Measurements from ENCODE around the gene COL4A2.
A peak's percentile ranks its signal among the peaks of the same experiment; 100 is the strongest.

The COL4A2 gene

DNA sequence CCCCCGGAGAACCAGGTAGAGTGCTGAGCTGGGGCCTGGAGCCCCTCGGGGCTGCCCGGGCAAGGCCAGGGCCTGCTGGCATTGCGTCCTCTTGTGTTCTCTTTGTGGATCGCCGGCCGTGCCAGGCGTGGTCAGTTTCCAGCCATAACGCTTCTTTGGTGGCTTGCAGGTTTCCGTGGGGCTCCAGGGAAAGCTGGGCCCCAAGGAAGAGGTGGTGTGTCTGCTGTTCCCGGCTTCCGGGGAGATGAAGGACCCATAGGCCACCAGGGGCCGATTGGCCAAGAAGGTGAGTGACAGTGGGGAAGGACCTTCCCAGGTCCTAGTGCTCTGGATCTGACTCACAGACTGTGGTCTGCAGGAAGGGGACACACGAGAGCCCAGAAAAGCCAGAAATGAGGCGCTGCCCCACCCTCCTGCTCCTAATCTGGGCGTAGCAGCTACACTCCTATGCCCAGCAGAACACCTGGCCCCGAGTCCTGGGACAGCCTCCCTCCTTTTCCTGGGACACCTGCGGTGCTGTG lies 197.0 kb downstream of the COL4A2 start:
- peak; percentile 75 for DNase-seq

DNA sequence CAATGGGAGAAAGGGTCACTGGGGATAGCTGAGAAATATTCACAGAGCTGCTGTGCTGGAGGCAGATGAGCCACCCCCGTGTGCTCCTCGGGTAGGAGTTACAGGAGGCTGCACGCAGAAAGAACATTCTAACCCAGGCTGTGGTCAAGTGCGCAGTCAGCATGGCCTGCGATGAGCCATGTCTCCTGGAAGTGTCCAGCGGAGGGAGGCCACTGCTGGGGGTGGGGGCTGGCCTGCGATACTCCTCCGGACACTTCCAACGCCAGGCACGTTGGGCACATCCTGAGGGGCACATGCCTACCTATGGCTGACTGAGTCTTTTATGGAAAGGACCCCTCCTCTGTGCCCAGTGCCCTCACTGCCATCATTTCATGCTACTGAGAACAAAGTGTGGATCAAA lies 198.5 kb downstream of the COL4A2 start:
- no peak for DNase-seq

DNA sequence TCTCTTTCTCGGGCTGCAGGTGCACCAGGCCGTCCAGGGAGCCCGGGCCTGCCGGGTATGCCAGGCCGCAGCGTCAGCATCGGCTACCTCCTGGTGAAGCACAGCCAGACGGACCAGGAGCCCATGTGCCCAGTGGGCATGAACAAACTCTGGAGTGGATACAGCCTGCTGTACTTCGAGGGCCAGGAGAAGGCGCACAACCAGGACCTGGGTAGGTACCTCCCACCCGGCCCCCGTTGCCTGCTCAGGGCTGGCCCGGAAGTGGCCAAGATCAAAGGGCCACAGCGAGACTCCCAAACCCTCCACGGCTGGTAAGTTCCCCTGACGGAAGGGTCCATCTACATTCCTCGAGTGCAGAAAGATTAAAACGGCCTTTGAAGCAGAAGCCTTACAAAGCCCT lies 199.3 kb downstream of the COL4A2 start:
- no peak for DNase-seq

DNA sequence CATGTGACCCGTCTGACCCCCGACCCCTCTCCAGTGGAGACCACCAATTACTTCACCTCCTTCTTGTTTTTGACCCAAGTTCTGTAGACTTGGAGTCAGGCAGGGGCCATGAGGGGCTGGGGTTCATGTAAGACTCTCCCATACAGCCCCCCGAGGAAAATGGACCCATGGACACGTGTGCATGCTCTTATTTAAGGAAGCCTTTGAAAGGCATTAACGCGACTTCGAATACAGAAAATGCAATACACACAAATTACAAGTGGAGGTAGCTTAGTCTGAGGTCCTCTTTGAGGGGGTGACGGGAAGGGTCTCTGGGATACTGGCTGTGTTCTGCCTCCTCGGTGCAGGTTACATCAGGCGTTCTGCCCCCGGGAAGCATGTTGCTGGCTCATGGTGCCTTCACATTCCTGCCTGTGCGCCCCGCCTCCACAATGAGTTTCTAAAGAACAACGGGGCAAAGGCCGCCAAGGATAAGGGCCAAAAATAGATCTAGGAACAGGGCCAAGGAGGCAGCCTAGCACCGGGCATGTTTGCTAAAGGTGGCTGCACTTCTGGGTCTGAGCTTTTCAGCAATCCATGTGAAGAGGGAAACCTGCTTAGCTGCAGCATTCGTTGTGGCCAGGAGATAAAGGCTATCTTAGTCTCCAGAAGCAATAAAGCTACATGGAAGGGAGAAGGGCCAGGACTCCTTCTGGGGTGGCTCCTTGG lies 199.9 kb downstream of the COL4A2 start:
- no peak for DNase-seq

DNA sequence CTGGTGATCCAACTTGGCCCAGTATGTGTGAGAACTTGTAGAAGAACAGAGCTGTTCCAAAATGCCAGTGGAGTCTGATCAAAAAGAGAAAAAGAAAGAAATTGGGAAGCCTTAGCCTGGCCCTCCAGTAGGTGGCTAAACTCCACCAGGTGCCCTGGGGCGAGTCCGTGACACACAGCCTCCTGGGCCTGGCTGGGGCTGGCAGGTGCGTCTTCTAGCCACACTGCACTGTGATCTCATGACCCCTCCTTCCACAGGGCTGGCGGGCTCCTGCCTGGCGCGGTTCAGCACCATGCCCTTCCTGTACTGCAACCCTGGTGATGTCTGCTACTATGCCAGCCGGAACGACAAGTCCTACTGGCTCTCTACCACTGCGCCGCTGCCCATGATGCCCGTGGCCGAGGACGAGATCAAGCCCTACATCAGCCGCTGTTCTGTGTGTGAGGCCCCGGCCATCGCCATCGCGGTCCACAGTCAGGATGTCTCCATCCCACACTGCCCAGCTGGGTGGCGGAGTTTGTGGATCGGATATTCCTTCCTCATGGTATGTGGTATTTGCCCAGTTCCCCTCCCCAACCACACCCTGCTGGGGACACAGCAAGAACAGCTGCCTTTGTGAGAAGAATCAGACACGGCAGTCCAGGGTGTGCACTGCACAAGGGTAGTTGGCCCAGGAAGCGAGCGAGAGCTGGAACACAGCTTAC lies 200.7 kb downstream of the COL4A2 start:
- no peak for DNase-seq

DNA sequence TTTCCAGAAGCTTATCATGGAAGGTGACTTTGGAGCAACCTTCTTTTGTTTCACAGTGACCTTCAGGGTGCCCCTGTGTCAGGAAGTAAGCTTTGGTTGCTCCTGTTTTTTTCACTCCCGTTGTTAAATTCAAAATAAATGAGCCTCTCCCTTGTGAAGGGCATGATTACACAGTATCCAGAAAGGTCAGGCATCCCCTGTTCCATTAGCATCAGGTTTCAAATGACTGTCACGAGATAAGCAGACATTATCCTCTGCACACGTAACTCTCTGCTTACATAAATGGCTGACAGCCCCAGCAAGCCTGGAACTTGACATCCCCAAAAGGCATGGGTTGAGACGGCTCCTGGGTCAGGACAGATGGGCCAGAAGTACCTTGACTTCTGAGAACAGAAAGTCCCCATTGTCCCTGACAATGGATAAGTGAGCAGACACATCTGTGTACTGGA lies 202.4 kb downstream of the COL4A2 start:
- DNase-seq, result peak; percentile 75

DNA sequence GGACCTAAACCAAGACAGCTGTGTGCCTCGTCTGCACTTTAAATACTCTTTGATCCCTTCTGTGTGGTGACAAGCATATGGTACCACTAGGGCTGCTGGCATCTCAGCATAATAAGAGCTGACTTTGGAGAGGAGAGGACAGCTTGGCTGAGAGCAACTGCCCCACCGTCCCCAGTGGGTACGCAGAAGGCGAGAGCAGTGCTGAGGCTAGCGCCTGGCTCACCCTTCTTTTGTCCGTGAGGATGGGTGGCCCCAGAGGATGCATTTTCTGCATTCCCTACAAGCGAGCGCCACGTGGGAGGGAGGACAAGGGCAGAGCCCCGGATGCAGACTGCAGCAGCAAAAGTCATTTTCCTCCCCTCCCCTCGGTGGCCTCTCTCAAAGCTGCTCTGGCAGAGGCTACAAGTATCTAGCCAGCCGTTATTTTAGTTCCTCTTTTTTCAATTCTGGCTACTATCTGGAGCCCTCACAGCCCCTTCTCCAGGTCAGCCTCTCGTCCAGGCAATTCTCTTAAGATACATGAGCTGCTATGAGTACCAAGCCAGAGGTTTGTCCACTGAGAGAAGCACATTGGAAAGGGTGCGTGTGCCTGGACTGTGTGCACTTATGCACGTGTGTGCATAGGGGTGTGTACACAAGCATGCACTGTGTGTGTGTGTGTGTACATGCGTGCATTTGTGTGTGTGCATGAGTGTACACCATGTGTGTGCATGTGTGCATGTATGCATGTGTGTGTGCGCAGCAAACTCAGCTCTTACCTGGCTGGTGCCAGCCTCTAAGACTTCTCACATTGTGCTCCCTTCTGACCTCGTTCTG lies 203.1 kb downstream of the COL4A2 start:
- no peak for DNase-seq

DNA sequence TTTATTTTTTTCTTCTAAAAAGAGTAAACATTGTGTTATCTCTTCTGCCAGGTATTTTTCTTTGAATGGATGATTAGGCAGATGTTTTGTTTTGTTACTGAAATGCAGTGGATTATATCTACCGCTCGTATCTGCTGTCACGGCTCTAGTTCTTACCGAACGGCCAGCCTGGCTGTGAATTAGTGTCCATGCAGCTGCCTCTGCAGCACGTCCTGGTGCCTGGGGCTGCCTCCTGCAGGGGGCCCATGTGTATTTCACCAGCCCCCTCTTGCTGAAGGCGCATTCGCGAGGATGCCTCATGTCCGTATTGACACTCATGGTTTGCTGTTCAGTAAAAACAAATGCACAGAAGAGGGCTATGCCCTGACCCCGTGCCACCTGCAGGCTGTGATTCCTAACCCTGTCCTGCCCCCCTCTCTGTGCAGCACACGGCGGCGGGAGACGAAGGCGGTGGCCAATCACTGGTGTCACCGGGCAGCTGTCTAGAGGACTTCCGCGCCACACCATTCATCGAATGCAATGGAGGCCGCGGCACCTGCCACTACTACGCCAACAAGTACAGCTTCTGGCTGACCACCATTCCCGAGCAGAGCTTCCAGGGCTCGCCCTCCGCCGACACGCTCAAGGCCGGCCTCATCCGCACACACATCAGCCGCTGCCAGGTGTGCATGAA lies 204.6 kb downstream of the COL4A2 start:
- DNase-seq, result no peak

DNA sequence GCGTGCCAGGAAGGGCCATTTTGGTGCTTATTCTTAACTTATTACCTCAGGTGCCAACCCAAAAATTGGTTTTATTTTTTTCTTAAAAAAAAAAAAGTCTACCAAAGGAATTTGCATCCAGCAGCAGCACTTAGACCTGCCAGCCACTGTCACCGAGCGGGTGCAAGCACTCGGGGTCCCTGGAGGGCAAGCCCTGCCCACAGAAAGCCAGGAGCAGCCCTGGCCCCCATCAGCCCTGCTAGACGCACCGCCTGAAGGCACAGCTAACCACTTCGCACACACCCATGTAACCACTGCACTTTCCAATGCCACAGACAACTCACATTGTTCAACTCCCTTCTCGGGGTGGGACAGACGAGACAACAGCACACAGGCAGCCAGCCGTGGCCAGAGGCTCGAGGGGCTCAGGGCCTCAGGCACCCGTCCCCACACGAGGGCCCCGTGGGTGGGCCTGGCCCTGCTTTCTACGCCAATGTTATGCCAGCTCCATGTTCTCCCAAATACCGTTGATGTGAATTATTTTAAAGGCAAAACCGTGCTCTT lies 205.2 kb downstream of the COL4A2 start:
- DNase-seq, result no peak

DNA sequence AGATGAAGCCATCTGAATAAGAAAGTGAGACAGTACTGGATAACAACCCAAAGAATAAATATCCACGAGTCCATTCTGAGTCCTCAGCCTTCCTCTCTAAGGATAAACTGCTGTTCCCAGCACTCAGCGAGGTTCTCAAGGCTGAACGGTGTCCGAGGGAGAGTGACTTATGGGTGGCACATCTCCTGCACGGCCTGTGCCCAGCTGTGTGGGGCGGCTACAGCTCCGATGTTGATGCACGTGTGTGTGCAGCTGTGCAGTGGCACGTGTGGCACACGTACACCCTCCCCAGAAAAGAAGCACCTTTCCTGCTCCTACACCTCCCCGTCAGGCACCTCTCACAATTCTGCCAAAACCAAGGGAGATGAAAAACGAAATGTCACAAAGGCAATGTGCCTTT lies 209.4 kb downstream of the COL4A2 start:
- DNase-seq, result no peak

DNA sequence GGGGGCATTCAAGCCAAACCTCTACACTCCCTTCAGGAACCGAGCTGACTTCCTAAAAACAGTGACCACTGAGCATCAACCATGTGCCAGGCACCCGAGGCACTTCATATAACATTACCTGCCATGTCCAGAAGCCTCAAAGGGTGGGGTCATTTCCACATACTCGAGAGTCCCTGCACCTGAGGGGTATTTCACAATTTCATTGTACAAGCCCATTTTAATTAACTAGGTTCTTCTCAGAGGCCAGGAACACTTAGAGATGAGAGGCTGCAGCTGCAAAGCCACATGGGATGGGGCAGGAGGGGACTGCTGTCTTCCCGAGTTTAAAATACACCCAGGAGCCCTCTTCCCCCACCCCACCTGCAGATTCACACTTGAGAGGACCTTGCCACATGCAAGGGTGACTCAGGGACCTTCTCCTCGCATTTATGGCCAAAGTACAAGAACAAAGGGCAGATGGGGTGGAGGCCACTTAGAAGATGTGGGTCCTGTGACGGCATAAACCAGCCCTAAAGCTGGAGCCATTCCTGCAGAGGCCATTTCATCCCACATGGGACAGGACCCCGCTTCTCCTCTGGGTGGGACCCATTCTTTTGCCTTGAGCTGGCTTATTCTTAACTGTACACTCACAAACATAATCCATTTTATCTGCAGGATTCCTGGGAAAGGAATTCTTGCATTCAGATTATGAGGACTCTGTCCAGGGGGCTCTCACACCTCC lies 210.6 kb downstream of the COL4A2 start:
- DNase-seq, result no peak

DNA sequence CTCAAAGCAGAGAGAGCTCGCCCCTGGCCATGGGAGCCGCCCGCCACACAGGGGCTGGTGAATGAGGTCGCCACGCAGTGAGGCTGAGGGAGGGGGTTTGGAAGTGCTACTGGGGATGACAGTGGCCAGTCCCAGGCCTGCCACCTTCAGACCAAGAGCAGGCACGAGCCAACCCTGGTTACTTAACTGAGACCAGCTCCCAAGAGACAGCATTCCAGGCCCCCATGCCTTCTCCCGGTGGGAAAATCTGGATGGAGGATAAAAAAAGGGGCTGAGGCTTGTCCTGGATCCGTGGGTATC lies 211.1 kb downstream of the COL4A2 start:
- DNase-seq, result no peak

DNA sequence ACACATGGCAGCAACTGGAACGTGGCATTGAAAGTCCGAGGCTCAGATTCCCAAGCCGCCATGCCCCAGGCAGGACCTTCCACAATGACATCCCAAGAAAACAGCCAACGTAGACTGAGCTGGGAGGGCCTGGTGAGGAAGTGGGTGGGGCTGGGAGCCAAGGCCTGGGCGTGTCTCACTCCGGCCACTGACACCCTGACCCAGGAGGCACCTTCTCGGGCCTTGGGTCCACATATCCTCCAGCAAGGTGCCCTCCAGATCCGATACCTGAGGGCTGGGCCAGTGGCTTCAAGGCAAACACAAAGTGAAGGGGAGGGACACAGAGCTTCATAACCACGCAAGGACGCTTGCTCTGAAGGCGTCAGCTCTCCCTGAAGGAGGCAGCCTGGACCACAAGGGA lies 211.5 kb downstream of the COL4A2 start:
- no peak for DNase-seq

DNA sequence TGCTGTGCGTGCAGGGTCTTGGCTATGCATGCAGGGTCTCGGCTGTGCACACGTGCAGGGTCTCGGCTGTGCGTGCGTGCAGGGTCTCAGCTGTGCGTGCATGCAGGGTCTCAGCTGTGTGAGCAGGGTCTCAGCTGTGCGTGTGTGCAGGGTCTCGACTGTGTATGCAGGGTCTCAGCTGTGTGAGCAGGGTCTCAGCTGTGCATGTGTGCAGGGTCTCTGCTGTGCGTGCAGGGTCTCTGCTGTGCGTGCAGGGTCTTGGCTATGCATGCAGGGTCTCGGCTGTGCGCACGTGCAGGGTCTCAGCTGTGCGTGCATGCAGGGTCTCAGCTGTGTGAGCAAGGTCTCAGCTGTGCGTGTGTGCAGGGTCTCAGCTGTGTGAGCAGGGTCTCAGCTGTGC lies 212.0 kb downstream of the COL4A2 start:
- no peak for DNase-seq

DNA sequence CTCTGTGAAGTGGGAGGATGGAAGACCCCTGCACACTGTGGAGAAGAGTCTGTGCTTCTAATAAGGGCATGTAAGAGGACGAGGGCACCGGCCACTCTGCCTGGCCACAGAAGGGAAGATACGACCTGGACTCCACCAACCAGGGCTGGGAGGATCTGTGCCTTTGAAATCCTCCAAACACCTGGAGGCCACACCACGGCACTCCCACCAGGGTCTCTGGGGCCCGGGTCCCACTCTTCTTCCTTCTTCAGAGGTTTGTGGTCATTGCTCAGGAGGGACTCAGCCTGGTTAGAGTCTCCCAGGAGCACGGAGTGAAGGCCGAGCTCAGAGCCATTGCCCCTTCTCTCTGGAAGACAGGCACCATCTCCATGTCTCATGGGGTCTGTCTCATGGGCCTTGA lies 212.4 kb downstream of the COL4A2 start:
- no peak for DNase-seq

DNA sequence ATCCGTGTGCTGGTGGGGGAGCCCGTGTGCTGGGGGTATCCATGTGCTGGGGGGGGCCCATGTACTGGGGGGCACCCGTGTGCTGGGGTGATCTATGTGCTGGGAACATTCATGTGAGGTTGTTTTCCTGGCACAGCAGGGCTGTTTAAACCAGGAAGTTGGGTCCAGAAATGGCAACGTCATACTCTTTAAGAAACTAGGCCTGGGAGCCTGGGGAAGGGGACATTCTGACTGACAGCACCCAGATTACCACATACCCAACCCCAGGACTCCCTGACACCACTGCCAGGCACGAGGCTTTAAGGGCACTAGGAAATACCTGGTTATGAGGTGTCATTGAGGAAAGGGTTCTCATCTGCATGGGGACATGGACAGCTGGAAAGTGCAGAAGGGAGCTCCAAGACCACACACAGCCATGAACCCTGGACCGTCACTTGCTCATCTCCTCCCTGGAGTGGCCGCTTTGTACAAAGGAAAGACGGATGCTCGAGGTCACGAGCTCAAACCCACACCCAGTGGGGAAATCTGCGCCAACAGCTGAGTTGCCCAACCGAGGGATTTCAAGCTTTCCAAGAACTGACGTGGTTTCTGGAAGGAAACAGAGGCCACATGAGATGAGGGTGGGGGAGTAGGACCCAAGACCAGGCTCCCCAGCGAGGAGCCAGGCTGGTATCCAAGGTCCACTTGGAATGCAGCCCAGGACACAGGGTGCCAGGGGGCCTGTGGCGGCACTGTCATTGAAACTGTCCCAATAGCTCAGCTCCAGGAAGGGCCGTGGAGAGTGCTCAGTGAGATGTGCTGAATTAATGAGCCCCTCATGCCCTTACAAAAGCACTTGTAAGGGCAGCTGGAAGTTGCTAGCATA lies 213.6 kb downstream of the COL4A2 start:
- no peak for DNase-seq

DNA sequence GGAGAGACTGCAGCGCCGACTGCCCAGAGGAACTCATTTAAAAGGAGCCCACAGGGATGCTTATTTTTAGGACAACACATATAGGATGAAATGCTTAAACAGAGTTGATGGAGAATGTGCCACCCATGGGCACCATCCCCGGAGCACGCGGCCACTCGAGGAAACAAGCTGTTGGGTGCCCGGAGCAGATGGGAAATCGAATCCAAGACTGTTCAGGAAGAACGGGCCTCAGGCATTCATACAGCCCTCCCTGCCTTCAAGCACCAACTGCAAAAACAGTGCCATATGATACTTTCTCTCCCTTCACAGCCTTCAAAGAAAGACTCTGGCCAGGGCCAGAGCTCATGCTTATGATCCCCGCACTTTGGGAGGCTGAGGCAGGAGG lies 214.2 kb downstream of the COL4A2 start:
- no peak for DNase-seq

DNA sequence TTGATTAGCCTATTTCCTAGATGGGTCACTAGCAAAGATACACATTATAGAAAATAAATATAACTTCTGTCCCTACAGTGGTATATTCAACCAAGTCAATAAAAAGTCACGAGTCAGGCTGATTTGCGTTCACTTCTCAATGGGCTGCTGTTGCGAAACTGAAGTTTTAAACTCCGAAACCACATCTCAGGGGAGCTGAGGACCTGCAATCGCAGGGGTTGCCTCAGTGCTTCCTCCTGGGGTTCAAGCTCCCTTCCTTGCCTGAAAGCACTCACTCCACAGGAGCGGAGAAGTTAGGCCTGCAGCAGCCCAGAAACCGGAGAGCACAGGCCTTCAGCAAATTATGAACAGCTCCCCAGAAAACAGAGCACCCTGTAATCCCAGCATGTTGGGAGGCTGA lies 214.9 kb downstream of the COL4A2 start:
- no peak for DNase-seq

DNA sequence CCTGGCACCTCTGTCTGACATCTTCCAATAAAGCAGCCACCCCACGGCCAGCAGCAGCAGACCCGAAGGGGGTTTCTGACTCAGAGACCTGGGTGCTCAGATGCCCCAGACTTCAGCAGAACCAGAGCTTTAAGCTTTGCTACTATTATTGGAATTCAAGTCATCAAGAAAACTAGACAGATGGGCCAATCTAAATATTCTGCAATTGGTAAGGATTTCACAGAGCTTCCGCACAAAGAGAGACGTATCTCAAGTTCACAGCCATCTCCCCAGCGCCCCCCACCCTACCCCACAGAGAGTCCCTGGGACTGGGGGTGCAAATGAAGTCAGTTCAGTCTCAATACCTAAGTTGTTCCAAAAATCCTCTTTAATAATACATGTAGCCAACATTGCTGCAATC lies 215.6 kb downstream of the COL4A2 start:
- no peak for DNase-seq

DNA sequence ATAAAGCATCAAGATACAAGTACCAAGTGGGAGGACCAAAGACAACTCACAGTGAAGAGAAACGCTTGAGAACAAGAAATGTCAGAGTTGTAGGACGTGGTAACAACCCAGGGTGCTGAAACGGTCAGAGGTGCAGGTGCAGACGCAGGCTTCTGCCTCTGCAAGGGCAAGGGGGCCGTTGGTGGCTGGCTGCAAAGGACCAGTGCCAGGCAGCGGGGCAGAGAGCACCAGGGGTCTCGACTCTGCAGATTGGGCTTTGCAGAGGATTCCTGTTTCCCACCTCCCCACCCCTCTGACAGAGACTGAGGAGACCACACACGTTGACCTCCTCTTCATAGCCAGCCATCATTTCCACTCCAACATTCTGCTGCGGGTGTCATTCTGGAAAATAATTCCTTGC lies 216.1 kb downstream of the COL4A2 start:
- no peak for DNase-seq

DNA sequence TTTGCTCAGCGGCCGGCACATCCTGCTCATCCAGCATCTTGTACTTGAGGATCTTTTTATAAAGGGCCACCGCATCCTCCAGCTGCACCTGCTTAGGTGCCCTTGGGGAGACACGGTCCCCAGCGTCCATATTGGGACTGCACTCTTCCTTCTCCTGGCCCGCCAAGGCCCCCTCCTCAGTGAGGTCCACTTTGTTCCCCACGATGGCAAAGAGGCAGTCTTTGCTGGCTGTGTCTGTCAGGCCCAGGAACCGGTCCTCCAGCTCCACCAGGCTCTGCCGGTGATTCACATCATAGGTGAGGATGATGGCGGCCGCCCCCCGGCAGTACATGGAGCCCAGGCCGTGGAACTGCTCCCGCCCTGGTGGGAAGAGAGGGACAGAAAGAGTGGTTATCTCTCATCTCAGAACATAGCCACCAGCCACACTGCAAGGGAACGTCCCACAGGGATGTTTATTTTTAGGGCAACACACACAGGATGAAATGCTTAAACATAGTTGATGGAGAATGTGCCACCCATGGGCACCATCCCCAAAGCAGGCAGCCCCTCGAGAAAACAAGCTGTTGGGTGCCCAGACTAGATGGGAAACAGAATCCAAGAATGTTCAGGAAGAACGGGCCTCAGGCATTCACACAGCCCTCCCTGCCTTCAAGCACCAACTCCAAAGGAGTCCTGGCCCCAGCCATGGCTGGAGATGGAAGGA lies 216.9 kb downstream of the COL4A2 start:
- DNase-seq, result no peak

All from SHP77 treated with DMSO at 0.1 percent for 48 hours (cell line).